Lower lobe of right lung (tissue), 2 donors: Measurements from ENCODE around the gene ATP13A5. TPM values are rescaled to one million over a fixed set of nuclear protein-coding genes. Genes with fewer than 3 reads are reported as not detected.

Source experiments
- ATAC-seq, 2 donors: fragments of 200-7000 bp; cut with Tn5 transposase; one replicate each; pipeline ENCODE4 v1.9.1; 2020 to 2022; ENCODE audit warnings: mild to moderate bottlenecking in 2 of 2, moderate library complexity in 2 of 2
- DNase-seq: peaks from one replicate; pipeline ENCODE4 v3.0.0-alpha.2; 2020
- H3K27ac ChIP-seq: fragments of 200-600 bp; one replicate; pipeline ENCODE4 v1.8.0; 2022
- H3K27me3 ChIP-seq: fragments of 200-600 bp; one replicate; pipeline ENCODE4 v1.8.0; 2022; ENCODE audit warnings: low read depth
- H3K36me3 ChIP-seq: fragments of 200-600 bp; one replicate; pipeline ENCODE4 v1.8.0; 2022; ENCODE audit warnings: mild to moderate bottlenecking
- H3K4me1 ChIP-seq: fragments of 200-600 bp; one replicate; pipeline ENCODE4 v1.8.0; 2022
- H3K4me3 ChIP-seq: fragments of 200-600 bp; one replicate; pipeline ENCODE4 v1.8.0; 2022; ENCODE audit warnings: mild to moderate bottlenecking
- H3K9me3 ChIP-seq: fragments of 200-600 bp; one replicate; pipeline ENCODE4 v1.8.0; 2022
- CTCF ChIP-seq: fragments of 200-600 bp; IDR thresholded peaks from one replicate; pipeline ENCODE4 v1.8.0; 2022; ENCODE audit warnings: antibody characterized with exemption, mild to moderate bottlenecking
- intact Hi-C: fragments of 100-400 bp; cut with DNase I; formaldehyde crosslinking; loops from one replicate; pipeline ENCODE4 v1.11.0; 2022
- total RNA-seq: library from RNA; stranded (reverse); fragmentation: NEBNext Ultra II Directional; extraction: Animal tissue kit (Norgen Biotek cat#: 25700); gene quantifications from one replicate; pipeline ENCODE4 v1.2.1, GENCODE V29; 2021
- donor health status: DM: no; HTN: yes; CAD: no; lungs with severe emphysema.

ATP13A5 gene
- total RNA-seq, 1 donor from 2014 or later, result 2.0 TPM

- ATAC-seq (no peak), DNase-seq (no peak)
- Histone ChIP-seq H3K9me3 (no peaks in the 10 kb centered on the region), H3K27ac (no peak overlapping the region), H3K4me3 (no peak overlapping the region), H3K4me1 (no peaks in the 10 kb centered on the region), H3K27me3 (peaks cover 7% of the 10 kb centered on the region), H3K36me3 (no peaks in the 10 kb centered on the region)
- intact Hi-C loops, result no loop called here
- TF ChIP-seq CTCF, result no peak
These were observed 142.0 kb downstream of the ATP13A5 start for GRCh38 chr3:193236599-193236998.

- no peak for TF ChIP-seq CTCF
- Histone ChIP-seq H3K9me3 (no peaks in the 10 kb centered on the region), H3K4me1 (no peaks in the 10 kb centered on the region), H3K4me3 (no peak overlapping the region), H3K36me3 (no peaks in the 10 kb centered on the region), H3K27ac (no peak overlapping the region), H3K27me3 (no peaks in the 10 kb centered on the region)
- DNase-seq (no peak), ATAC-seq (no peak)
- intact Hi-C loops, result no loop called here
These were observed 147.4 kb downstream of the ATP13A5 start for GRCh38 chr3:193231201-193231600.

GRCh38 chr3:193230610-193231009 lies 147.9 kb downstream of the ATP13A5 start:
- H3K27me3 ChIP-seq, result no peaks in the 10 kb centered on the region
- H3K9me3 ChIP-seq, result no peaks in the 10 kb centered on the region
- H3K36me3 ChIP-seq, result no peaks in the 10 kb centered on the region
- DNase-seq (no peak), ATAC-seq (no peak)
- H3K4me3 ChIP-seq, result no peak overlapping the region
- H3K27ac ChIP-seq, result no peak overlapping the region
- H3K4me1 ChIP-seq, result no peaks in the 10 kb centered on the region
- no peak for TF ChIP-seq CTCF
- intact Hi-C loops, result no loop called here

GRCh38 chr3:193229851-193230420 lies 148.6 kb downstream of the ATP13A5 start:
- no peak overlapping the region for H3K4me3 ChIP-seq
- H3K36me3 ChIP-seq, result no peaks in the 10 kb centered on the region
- no peaks in the 10 kb centered on the region for H3K9me3 ChIP-seq
- DNase-seq, result no peak
- no peaks in the 10 kb centered on the region for H3K4me1 ChIP-seq
- no peak for TF ChIP-seq CTCF
- no peak for ATAC-seq
- no peak overlapping the region for H3K27ac ChIP-seq
- H3K27me3 ChIP-seq, result no peaks in the 10 kb centered on the region
- intact Hi-C loops, result no loop called here

- intact Hi-C loops, result no loop called here
- Histone ChIP-seq H3K9me3 (no peaks in the 10 kb centered on the region), H3K27ac (no peak overlapping the region), H3K4me1 (no peaks in the 10 kb centered on the region), H3K4me3 (no peak overlapping the region), H3K36me3 (no peaks in the 10 kb centered on the region), H3K27me3 (no peaks in the 10 kb centered on the region)
- TF ChIP-seq CTCF, result no peak
- ATAC-seq, result no peak
- no peak for DNase-seq
These were observed 150.3 kb downstream of the ATP13A5 start for GRCh38 chr3:193228206-193228605.
